Activated CD8-positive, alpha-beta memory T cell treated with anti-CD3 and anti-CD28 coated beads for 4 hours (primary cell): ENCODE measurements around the gene SMIM26.

Experiments used
- DNase-seq, 2 donors: peaks; one replicate each; pipeline ENCODE4 v3.0.0-alpha.2; 2020; ENCODE audit warnings: low read depth in 2 of 2

Gene SMIM26

GRCh38 chr20:18580012-18580411, 12.8 kb downstream of the SMIM26 start:
- DNase-seq: no peak

- DNase-seq: no peak
These were observed 17.9 kb downstream of the SMIM26 start for GRCh38 chr20:18585134-18585533.

GRCh38 chr20:18587665-18588573, 20.7 kb downstream of the SMIM26 start, which contains the start of gene DTD1:
Gene DTD1, plus strand, starts transcription at chr20:18588054. Its CDS starts 19 bp downstream, at chr20:18588073.
- DNase-seq: peak; percentile 64 to 68

- no peak for DNase-seq
These were observed 21.3 kb downstream of the SMIM26 start for GRCh38 chr20:18588574-18588933.

- DNase-seq: no peak
These were observed 22.9 kb downstream of the SMIM26 start for GRCh38 chr20:18589941-18590674.

GRCh38 chr20:18596270-18596669, 29.0 kb downstream of the SMIM26 start:
- no peak for DNase-seq

GRCh38 chr20:18609741-18610140, 42.5 kb downstream of the SMIM26 start:
- DNase-seq: no peak

GRCh38 chr20:18611492-18611891, 44.3 kb downstream of the SMIM26 start:
- DNase-seq: no peak

GRCh38 chr20:18613553-18613952, 46.3 kb downstream of the SMIM26 start:
- DNase-seq: no peak

- no peak for DNase-seq
These were observed 47.0 kb downstream of the SMIM26 start for GRCh38 chr20:18614244-18614643.

- DNase-seq: no peak
These were observed 47.9 kb downstream of the SMIM26 start for GRCh38 chr20:18615020-18615650.
